ENCODE measurements around the gene GJA3.

GJA3 gene

GRCh38 chr13:20151016-20151415, 9.8 kb downstream of the GJA3 start:
- no peak for DNase-seq (ENCODE audit: low spot score)

DNA sequence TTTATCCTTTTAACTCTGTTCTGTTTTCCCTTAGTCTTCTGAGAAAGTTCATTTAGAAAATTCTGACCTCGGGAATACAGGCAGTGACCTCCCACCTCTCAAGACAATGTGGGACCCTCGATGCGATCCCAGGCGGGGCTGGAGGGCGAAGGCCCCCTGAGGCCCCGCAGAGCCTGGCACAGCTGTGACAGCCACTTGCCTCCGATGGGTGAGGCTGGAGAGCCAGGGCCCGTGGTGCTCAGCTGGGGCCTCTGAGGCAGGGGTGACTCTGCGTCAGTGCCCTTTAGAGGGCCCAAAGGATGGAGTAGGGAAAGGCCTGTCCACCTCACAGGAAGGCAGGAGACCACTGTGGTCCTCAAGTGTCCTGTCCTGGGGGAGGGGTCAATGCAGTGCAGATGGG, 10.3 kb downstream of the GJA3 start:
- DNase-seq (ENCODE audit: low spot score): no peak

DNA sequence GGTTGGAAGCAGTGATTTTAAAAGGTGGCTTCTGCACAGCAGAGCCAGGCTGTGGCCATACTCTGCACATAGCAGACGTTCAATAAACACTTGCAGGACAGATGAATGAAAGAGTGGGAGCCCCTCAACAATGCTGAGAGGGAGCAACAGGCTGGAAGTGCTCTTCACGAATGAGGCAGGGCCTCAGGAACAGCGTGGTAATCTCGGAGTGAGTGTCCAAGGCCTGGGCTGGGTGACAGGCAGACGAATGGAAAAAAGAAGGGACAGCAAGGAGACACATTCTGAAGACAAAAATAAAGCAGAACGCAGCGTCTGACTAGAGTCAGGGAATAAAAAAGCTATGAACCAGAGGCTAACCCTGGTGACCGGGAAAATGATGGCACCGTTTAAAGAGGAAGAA, 11.1 kb downstream of the GJA3 start:
- DNase-seq (ENCODE audit: low spot score): no peak

GRCh38 chr13:20148501-20149183, 12.2 kb downstream of the GJA3 start:
- DNase-seq (ENCODE audit: low spot score): no peak

GRCh38 chr13:20146381-20146780, 14.5 kb downstream of the GJA3 start:
- no peak for DNase-seq (ENCODE audit: low spot score)

DNA sequence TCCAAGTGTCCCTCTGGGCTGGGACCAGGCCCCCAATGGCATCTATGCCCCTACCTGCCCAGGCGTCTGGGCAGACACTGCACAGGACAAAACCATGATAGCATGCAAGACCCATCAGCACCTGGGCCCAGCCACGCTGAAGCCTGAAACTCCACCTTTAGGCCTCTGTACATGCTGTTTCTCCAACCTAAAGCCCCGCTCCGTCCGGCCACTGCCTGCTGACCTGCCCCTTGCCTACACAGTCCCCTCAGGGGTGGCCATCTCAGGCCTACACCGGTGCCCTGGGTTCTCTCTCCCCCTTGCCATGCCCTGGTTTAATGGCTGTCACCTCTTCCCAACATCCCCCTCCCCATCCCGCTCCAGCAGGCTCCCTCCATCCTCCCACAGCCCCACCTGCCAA, 15.3 kb downstream of the GJA3 start:
- DNase-seq (ENCODE audit: low spot score): no peak

GRCh38 chr13:20144141-20144850, 16.6 kb downstream of the GJA3 start:
- DNase-seq (ENCODE audit: low spot score): no peak

DNA sequence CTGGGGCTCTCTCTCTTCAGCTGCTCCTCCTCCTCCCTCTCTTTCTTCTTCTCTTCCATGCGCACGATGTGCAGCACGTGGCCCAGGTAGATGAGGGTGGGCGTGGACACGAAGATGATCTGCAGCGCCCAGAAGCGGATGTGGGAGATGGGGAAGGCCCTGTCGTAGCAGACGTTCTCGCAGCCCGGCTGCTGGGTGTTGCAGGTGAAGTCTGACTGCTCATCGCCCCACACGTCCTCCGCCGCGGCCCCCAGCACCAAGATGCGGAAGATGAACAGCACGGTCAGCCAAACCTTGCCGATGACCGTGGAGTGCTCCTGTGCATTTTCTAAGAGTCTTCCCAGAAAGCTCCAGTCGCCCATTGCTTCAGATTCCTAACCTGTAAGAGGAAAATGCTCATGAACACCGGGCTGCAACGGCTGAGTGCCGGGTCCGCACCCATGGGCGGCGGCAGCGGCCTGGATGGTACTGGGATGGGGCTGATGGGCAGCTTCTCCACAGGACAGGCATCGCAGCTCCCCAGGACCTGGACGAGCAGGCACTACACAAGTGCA, 17.8 kb downstream of the GJA3 start:
- no peak for DNase-seq (ENCODE audit: low spot score)

- no peak for DNase-seq (ENCODE audit: low spot score)
These were observed 18.6 kb downstream of the GJA3 start for GRCh38 chr13:20142023-20142926.

- no peak for DNase-seq (ENCODE audit: low spot score)
These were observed 19.4 kb downstream of the GJA3 start for GRCh38 chr13:20141238-20142022.

DNA sequence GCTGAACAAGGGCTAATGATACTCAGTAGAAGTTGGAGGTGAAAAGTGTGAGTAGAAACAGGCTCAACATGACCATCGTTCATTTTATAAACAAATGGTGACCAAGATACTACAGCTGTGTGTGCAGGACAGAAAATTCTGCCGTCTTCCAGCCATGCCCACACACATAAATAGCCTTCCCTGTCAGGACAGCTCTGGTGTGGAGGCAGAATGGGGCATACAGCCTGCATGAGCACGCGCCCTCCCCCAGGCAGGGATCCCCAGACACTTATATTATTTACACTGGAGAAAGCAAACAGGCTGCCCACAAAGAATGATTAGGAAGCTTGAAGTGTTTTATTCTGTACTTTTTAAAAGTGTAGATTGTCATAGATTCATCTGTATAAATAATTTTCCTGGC, 20.4 kb downstream of the GJA3 start:
- DNase-seq (ENCODE audit: low spot score): no peak

DNA sequence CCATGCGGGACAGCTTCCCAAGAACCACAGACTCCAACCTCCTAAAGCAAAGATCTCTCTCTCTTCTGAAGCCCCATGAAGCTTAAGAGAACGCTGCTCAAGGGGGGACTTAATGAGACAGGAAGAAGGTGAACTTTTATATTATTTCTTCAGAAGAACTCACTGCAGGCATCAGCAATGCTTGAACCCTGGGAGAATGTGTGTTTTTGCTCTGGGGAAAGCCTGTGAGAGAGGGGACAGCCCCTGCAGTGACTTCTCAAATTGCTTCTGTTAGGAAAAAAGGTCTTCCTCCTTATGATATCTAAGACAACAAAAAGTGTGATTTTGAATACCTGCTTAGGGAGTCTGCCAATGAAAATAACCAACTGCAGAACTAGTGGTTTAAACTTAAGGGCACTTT, 23.0 kb downstream of the GJA3 start:
- no peak for DNase-seq (ENCODE audit: low spot score)

GRCh38 chr13:20136781-20137703, 23.8 kb downstream of the GJA3 start:
- peak; percentile 20 for DNase-seq (ENCODE audit: low spot score)

- no peak for DNase-seq (ENCODE audit: low spot score)
These were observed 26.1 kb downstream of the GJA3 start for GRCh38 chr13:20134732-20135131.

- DNase-seq (ENCODE audit: low spot score): no peak
These were observed 28.7 kb downstream of the GJA3 start for GRCh38 chr13:20132052-20132634.

DNA sequence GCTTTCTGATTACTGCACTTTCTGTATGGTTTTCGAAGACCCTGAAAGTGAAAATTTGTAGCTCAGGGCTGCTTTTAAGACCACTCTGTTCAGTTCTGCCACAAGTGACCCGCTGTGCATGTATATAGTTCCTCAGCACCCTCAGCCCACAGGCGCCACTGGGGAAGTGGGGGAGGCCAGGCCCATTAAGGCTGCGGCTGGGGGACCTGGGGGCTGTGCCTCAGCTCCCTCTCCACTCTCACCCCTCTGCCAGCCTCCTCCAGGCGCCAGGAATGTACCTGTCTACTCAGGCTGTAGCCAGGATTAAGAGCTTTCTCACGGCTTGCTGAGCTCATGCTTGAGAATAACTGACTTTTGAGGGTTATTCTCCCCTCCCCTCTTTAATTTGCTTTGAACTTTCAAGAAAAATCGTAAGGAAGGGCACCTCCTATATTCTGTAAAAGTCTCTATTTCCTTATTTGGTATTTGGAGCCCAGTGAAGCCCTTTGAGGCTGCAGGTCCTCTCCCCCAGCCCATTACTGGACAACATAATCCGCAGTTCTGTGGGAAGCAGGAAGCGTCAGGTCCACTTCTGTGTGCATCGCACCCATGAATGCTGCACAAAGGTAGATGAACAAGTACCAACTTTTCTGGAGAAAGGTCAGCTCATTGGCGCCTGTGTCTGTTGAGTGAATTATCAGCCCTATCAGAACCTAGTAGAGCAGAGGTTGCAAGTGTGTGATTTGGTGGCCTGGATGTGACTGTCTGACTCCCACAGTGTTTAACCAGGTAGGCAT, 29.6 kb downstream of the GJA3 start:
- no peak for DNase-seq (ENCODE audit: low spot score)

- no peak for DNase-seq (ENCODE audit: low spot score)
These were observed 30.2 kb downstream of the GJA3 start for GRCh38 chr13:20130652-20131051.

- no peak for DNase-seq (ENCODE audit: low spot score)
These were observed 30.8 kb downstream of the GJA3 start for GRCh38 chr13:20130012-20130411.

- DNase-seq (ENCODE audit: low spot score): no peak
These were observed 31.8 kb downstream of the GJA3 start for GRCh38 chr13:20129076-20129475.
